ENCODE results near the gene RAB12.
A peak's percentile ranks its signal among the peaks of the same experiment; 100 is the strongest.
"Not testable (repeated sequence)": the region's sequence is repeated elsewhere in the genome, so short reads cannot be mapped to it uniquely, and the experiment has no call there.

The RAB12 gene, protein sequence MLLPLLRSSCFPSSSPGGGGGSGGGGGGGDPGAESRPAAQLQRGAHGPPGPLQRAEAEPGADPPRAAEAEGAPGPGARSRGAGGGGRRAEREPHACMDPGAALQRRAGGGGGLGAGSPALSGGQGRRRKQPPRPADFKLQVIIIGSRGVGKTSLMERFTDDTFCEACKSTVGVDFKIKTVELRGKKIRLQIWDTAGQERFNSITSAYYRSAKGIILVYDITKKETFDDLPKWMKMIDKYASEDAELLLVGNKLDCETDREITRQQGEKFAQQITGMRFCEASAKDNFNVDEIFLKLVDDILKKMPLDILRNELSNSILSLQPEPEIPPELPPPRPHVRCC

DNA sequence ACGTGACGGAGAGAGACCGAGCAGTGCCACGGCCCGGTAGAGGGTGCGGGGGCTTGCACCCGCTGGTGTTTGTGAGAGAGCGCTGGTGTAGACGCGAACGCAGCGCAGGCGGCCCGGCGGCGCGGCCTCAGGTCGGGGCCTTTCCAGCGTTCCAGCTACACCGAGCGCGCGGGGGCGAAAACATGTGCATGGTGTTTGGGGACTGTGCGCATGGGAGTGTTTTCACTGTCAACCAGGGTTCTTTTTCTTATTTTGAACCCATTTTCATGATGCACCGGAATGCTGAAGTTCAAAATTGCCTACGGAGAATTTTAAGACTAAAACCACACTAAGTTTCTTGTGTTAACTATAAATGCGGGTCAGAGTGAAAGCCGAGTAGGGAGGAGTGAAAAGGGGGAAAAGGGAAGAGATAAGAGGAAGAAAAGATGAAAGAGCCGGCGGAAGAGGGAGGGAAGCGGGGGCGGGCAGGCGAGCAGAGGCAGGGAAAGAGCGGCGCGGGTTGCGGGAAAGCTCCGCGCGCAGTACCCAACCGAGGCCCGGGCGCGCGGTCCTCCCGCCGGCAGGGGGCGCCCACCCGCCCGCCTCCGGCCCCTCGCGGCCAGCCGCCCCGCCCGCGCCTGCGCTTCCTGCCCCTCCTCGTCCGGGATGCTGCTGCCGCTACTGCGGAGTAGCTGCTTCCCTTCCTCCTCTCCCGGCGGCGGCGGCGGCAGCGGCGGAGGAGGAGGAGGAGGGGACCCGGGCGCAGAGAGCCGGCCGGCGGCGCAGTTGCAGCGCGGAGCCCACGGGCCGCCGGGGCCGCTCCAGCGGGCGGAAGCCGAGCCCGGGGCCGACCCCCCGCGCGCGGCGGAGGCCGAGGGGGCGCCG is at the start of gene RAB12:
Gene RAB12 (plus strand): TSS at position 643 of the 864 bp plus-strand sequence. CDS start 3 bp downstream, at position 646.
- DNase-seq (ENCODE audit: low read depth, low spot score): peak; percentile 96

DNA sequence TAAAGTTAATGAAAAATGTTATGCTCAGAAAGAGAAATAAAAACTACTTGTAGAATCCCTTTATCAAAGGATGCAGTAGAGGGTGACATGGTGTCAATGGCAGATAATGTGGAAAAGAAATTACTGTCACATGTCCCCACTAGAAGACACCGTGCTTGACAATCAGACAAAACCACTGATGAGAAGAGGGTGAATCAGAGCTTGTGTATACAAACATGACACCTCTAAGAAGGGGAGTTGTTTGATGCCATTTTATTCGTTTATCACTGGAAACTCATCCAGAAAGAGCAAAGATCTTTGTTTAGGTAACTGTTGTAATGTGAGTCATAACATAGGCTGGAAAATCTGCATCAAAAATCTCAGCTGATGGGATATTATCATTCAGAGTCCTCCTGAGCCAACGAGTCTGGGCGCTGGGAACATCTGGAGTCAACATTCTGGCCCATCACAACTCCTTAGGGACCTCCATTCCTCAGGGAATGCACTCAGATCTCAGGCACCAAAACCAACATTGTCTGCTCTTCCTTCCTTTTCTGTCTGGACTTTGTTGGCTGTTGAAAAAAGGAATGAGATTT is 49.5 kb upstream of the RAB12 start:
- no peak for DNase-seq (ENCODE audit: low read depth, low spot score)

DNA sequence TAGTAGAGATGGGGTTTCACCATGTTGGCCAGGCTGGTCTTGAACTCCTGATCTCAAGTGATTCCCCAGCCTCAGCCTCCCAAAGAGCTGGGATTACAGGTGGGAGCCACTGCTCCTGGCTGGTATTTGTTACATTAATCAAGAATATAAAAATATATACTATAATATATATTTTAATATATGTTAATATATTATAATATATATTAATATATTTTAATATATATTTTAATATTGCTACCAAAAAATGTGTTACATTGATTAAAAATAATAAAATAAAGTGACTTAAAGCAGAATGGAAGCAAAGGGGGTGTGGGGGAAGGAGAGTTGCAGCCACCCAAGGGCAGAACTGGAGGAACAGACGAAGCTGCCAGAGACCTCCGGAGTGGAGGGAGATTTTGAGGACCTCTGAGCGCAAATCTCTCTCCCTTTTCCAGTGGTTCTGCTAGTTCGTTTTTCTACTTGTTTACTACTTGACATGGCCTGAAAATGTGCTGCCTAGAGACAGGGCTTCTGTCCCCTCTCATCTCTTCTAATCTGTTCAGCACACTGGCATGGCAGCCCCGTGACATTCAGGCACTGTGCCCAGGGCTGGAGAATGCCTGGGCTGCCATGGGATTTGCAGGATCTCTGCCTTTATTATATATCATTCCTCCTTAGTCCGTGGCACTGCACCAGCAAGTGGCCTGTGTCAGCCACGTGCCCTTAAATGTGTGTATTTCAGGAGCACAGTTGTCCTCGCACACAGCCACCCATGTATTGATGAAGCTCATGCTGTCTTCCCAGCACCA is 47.9 kb upstream of the RAB12 start:
- DNase-seq (ENCODE audit: low read depth, low spot score): no peak

DNA sequence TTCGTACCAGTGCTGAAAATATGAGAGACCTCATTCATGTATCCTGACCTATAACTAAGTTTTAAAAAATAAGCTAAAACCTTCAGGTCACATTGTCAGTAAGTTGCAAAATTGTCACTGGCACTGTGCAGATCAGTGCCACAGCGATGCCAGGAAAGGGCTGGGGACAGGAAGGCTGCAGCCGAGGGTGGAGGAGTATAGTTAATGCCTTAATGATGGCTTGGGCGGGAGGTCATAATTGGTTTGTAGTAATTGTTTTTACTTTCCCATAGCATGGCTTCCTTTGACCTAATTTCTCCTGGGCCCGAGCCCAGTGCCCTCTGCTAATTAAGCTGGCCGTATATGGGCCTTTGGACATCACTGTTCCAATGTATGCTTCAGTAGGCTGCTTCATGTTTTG is 47.2 kb upstream of the RAB12 start:
- DNase-seq (ENCODE audit: low read depth, low spot score): no peak

DNA sequence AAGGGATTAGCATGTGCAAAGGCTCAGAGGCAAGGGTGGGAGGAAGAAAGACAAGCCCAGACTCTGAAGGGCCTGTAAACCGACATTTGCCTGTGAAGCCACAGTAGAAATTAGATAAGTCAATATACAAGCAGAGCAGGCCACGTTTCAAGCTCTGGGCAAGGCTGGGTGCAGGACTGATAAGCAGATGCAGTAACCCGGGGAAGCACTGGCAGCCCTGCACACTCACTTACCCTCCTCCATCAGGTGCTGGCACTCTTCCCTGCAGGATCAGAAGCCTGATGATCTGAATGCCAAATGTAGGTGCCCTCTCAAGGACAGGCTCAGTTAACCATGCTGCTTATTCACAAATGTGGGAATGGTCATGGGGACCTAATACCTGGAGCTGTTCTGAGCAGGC is 46.3 kb upstream of the RAB12 start:
- no peak for DNase-seq (ENCODE audit: low read depth, low spot score)

DNA sequence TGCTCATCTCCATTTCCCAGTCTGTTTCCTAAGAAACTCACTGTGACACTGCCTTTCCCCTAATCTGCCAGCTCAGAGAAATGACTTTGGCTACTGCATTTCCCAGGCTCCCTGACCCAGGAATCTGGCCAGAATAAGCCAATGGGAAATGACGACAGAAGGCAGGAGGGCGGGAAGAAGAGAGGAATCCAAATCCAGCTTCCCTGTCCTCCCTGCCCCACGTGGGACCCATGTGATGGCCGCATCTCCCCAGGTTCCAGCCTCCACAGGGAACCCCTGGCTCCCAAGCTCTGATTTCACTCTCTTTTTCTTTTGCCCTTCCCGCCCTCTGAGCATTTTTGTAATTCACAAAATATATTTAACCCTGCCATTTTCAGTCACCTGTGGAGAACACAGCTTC is 37.8 kb upstream of the RAB12 start:
- no peak for DNase-seq (ENCODE audit: low read depth, low spot score)

DNA sequence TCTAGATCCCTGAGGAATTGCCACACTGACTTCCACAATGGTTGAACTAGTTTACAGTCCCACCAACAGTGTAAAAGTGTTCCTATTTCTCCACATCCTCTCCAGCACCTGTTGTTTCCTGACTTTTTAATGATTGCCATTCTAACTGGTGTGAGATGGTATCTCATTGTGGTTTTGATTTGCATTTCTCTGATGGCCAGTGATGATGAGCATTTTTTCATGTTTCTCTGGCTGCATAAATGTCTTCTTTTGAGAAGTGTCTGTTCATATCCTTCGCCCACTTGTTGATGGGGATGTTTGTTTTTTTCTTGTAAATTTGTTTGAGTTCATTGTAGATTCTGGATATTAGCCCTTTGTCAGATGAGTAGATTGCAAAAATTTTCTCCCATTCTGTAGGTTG is 35.5 kb upstream of the RAB12 start:
- not testable (repeated sequence) for DNase-seq (ENCODE audit: low read depth, low spot score)

DNA sequence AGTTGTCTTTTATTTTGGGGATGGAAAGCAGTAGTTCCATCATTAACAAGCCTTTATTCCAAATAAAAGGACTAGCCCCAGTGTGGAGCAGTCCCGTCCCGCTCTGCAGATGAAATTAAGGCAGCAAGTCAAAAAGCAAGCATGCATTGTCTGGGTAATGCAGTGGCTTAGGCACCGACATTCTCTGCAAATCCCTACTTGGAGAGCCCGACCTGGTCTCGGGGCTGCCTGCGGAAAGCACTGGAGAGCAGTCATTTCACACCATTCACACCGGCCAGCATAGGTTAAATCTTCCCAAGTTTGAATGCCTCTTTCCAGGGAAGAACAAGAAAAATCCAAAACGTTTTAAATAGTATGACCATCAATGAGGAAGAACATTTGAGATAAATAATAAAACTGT is 24.4 kb upstream of the RAB12 start:
- DNase-seq (ENCODE audit: low read depth, low spot score): no peak

DNA sequence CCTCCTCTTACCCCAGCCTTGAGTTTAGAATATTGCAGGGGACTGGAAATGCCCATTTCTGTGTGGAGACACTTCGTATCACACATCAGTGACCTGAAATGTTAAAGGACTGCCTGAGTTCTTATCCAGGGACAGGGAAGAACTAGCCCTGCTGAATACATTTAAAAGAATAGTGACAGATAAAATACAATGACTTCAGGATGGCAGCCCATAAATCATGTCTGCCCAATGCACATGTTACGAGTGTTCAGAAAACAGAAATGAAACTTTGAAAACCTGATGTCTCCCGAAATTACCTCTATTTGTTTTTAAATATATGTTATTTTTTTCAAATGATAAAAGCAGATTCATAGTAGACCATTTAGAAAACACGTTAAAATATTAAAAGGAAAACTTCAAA is 22.3 kb upstream of the RAB12 start:
- DNase-seq (ENCODE audit: low read depth, low spot score): no peak

DNA sequence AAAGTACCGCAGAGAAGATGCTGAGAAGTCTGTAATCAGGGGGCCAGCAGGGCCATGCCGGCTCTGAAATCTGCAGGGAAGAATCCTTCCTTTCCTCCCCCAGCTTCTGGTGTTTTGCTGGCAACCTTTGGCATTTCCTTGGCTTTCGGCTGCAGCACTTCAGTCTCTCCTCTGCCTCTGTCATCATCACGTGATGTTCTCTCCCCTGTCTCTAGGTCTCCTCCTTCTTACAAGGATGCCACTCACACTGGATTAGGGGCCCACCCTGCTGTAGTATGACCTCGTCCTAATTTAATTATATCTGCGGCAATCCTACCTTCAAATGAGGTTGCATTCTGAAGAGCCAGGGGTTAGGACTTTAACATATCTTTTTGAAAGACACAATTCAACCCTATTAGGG is 13.8 kb upstream of the RAB12 start:
- DNase-seq (ENCODE audit: low read depth, low spot score): no peak

DNA sequence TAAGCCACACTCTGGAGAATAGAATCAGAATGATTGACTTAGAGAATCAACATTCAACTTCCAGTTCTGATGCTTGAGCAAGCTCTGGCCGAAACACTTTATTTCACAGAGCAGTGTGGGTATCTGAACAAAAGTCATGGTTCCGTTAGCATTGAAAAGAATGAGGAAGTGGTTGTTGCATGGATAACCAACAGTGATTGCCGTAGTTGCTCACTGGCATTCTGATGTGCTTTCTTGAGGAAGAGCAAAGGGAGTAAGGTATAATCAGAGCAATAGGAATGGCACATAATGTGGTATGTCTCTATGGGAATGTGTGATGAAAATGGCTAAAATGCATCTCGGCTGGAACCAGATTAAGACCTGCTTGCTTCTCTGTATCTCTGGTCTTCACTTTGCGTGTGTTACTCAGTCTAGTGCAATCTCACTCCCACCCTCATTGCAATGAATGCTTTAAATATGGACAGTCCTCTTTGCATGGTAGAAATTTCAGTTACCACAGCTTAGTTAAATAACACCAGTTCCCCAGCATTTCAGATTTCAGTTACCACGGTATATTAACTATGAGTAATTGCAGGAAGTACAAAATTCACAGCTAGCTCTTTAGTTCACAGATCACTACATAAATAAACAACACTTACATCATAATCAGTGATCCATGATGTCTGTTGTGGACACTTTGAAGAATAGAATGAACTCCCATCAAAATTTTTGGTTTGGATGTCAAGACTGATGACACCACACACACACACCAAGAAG is 7.8 kb upstream of the RAB12 start:
- DNase-seq (ENCODE audit: low read depth, low spot score): peak; percentile 51

DNA sequence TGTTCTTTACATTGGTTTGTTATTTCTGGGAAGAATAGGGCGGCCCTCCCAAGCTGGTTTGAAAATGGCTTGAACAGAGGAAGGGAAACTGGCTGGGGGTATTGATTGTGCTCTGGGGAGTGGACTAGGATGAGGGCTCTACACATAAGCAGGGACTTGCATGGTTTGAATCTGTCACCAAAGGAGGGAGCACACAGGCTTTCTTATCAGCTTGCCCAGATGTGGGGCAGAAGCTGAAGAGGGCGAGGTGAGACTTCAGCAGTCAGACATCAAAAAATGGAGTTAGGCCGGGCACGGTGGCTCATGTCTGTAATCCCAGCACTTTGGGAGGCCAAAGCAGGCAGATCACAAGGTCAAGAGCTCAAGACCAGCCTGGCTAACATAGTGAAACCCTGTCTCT is 7.2 kb upstream of the RAB12 start:
- no peak for DNase-seq (ENCODE audit: low read depth, low spot score)

DNA sequence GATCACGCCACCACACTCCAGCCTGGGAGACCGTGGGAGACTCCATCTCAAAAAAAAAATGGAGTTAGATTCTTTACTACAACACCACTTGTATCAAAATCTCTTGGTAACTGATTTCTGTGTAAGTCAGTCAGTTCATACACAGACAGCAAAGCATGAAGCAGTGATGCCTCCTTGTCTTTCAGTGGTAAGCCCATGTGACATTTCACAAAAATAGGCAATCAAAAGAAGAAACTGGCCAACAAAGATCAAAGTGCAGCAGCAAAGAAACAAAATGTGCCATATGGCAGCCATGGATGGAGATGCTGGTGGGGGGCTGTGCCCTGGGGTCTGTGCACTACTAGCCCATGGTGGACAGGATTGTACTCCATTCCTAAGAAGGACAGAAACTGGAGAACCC is 6.7 kb upstream of the RAB12 start:
- DNase-seq (ENCODE audit: low read depth, low spot score): no peak

DNA sequence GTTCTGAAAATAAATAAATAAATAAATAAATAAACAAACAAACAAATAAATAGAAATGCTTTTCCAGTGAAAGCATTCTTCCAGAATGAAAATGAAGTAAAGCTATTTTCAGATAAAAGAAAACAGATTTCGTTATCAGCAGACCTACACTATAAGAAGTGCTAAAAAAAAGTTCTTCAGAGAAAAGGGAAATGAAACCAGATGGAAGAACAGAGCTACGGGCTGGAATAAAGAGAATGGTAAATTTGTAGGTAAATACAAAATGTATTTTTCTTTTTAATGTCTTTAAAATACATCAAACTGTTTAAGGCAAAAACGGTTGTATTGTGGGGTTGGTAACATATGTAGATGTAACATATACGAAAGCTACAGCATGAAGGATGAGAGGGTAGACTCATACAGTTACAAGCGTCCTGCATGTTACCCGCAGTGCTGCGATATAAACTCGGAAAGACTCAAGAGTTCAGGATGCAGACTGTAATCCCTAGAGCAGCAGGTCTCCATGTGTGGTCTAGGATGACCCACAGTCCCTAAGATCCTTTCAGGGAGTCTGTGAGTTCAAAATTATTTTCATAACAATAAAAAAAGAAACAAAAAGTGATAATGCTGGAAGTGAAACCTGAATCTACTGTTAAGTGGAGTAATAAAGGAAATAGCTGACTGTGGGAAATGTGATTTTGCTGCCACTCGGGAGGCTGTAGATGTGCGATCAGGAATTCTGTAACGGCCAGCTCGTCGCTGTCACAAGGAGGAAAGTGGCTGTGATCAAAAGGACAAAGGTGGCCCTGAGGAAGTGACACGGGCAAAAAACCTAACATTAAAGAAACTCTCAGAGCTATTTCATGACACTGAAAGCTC is 5.3 kb upstream of the RAB12 start:
- DNase-seq (ENCODE audit: low read depth, low spot score): no peak

DNA sequence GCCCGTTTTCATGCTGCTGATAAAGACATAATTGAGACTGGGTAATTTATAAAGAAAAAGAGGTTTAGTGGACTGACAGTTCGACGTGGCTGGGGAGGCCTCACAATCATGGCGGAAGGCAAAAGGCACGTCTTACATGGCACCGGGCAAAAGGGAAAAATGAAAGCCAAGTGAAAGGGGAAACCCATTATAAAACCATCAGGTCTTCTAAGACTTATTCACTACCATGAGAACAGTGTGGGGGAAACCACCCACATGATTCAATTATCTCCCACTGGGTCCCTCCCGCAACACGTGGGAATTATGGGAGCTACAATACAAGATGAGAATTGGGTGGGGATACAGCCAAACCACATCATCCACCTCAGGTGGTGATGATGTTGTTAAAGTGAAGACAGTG is 3.3 kb upstream of the RAB12 start:
- DNase-seq (ENCODE audit: low read depth, low spot score): no peak

DNA sequence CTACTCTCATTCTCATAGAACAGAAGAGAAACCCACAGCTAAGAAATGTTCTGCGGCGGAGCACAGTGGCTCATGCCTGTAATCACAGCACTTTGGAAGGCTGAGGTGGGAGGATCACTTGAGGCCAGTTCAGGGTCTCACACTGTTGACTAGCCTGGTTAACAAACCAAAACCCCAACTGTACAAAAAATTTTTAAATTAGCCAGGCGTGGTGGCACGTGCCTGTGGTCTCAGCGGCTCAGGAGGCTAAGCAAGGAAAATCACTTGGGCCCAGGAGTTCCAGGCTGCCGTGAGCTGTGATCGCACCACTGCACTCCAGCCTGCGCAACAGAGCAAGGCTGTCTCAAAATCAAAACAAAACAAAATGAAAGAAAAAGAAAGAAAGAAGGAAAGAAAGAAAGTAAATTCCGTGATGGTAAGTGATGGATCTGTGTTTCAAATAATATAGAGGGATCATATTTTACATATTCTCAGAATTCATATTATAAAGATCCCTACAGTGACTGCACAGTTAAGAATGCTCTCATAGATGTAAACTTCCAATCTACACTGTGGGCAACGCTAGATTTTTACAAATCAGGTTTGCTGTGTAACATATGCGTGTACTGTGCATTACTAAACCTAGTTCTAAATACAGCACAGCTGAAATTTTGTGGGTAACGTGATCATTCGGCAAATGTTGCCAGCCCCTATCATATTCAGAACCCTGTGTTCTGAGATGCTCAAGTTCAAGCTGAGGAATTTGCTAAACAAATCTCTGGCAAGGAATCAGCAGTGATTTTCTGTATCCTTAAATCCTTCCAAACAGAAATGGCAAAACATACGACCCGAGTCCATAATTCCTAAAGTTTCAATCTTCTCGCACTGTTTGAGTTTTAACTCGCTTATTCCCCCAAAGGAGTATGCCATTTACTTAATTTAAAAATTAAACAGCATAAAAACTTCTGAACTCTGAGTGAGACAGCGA is 1.2 kb upstream of the RAB12 start:
- DNase-seq (ENCODE audit: low read depth, low spot score): no peak

DNA sequence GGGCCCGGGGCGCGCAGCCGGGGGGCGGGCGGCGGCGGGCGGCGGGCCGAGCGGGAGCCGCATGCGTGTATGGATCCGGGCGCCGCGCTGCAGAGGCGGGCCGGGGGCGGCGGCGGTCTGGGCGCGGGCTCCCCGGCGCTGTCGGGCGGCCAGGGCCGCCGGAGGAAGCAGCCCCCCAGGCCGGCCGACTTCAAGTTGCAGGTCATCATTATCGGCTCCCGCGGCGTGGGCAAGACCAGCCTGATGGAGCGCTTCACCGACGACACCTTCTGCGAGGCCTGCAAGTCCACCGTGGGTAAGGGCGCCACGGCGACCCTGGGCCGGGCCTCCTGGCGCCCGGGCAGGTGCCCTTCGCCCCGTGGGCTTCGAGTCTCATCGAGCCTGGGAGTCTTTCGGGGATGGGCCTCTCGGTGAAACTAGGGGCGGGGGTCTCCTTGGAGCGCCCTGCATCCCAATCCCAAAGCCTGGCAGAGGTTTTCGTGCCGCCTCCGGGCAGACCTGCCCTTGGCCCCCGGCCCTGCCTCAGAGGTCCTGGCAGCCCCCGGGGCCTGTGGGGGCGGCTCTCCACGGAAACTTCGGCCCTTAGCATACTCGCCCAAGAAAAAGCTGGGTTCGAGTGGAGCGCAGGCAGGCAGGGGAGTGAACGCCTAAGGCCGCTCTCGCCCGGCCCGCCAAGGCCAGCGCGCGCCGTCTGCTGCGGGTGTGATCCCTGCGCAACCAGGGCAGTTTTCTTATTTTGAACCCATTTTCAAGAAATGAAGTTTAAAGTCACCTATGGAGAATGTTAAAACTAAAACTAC is 622 bp downstream of the RAB12 start:
- DNase-seq (ENCODE audit: low read depth, low spot score): peak; percentile 38

DNA sequence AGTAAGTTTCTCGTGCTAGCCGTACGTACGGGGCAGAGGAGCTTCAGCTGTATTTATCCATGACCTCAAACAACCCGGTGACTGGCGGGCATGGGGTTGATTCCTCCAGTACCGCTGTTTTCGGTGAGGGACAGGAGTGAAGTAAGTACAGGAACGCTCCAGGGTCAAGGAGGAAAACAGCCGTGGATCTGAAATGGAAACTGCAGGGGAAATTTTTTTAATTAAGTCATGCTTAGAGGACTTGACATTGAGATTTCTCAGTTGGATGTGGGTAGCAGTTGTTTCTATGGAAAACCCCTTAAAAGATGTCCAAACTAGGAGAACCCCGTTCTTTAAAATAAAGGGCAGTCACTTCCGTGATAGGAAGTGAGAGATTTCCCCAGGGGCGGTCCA is 1.2 kb downstream of the RAB12 start:
- no peak for DNase-seq (ENCODE audit: low read depth, low spot score)
